Right kidney (tissue), 1 donor: ENCODE measurements around the gene IFI16.

Experiments
- DNase-seq: peaks from one replicate; pipeline ENCODE4 v3.0.0-alpha.2; 2016

Gene IFI16

GRCh38 chr1:159058751-159059150 lies 49.0 kb downstream of the IFI16 start:
- no peak for DNase-seq

- DNase-seq = no peak
Observed at GRCh38 chr1:159065106-159065505, 55.4 kb downstream of the IFI16 start.

- DNase-seq = no peak
Observed at GRCh38 chr1:159066108-159066507, 56.4 kb downstream of the IFI16 start.

- DNase-seq = no peak
Observed at GRCh38 chr1:159067699-159068621, 58.3 kb downstream of the IFI16 start.

GRCh38 chr1:159068886-159069285 lies 59.2 kb downstream of the IFI16 start:
- no peak for DNase-seq

- no peak for DNase-seq
Observed at GRCh38 chr1:159071970-159072582, 62.4 kb downstream of the IFI16 start.

- DNase-seq = no peak
Observed at GRCh38 chr1:159076438-159077119, 66.9 kb downstream of the IFI16 start, which contains the start of gene AIM2. AIM2 (minus strand) TSS chr1:159076766; CDS start chr1:159073499, 3,267 bp downstream.

GRCh38 chr1:159077120-159077961 lies 67.6 kb downstream of the IFI16 start:
- DNase-seq = no peak

- DNase-seq = no peak
Observed at GRCh38 chr1:159079525-159079924, 69.8 kb downstream of the IFI16 start.

- DNase-seq = no peak
Observed at GRCh38 chr1:159081626-159082025, 71.9 kb downstream of the IFI16 start.

- DNase-seq = no peak
Observed at GRCh38 chr1:159083013-159083412, 73.3 kb downstream of the IFI16 start.

GRCh38 chr1:159084152-159084551 lies 74.4 kb downstream of the IFI16 start:
- DNase-seq = no peak

GRCh38 chr1:159084867-159085266 lies 75.2 kb downstream of the IFI16 start:
- no peak for DNase-seq

- DNase-seq = no peak
Observed at GRCh38 chr1:159088050-159088449, 78.3 kb downstream of the IFI16 start.

- DNase-seq = no peak
Observed at GRCh38 chr1:159088546-159089183, 79.0 kb downstream of the IFI16 start.

GRCh38 chr1:159089184-159089791 lies 79.6 kb downstream of the IFI16 start:
- DNase-seq = no peak

GRCh38 chr1:159090286-159091179 lies 80.8 kb downstream of the IFI16 start:
- no peak for DNase-seq

- no peak for DNase-seq
Observed at GRCh38 chr1:159091180-159091560, 81.5 kb downstream of the IFI16 start.

GRCh38 chr1:159091607-159092031 lies 81.9 kb downstream of the IFI16 start:
- no peak for DNase-seq
